ENCODE results near the gene CMIP.

- TF ChIP-seq, protein P1, sequence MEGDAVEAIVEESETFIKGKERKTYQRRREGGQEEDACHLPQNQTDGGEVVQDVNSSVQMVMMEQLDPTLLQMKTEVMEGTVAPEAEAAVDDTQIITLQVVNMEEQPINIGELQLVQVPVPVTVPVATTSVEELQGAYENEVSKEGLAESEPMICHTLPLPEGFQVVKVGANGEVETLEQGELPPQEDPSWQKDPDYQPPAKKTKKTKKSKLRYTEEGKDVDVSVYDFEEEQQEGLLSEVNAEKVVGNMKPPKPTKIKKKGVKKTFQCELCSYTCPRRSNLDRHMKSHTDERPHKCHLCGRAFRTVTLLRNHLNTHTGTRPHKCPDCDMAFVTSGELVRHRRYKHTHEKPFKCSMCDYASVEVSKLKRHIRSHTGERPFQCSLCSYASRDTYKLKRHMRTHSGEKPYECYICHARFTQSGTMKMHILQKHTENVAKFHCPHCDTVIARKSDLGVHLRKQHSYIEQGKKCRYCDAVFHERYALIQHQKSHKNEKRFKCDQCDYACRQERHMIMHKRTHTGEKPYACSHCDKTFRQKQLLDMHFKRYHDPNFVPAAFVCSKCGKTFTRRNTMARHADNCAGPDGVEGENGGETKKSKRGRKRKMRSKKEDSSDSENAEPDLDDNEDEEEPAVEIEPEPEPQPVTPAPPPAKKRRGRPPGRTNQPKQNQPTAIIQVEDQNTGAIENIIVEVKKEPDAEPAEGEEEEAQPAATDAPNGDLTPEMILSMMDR (IDR thresholded peaks at IDR 0.05), result no peak
- TF ChIP-seq POLR2A (IDR thresholded peaks at IDR 0.05), result no peak
Observed at GRCh38 chr16:81607006-81607405, 162.4 kb downstream of the CMIP start.

All from esophagus squamous epithelium (tissue), 4 donors.